Measurements from ENCODE around the gene ZNF106.

- no peak for TF ChIP-seq EZH2 (IDR thresholded peaks at IDR 0.05)
- TF ChIP-seq POLR2AphosphoS5 (IDR thresholded peaks at IDR 0.05; ENCODE audit: borderline replicate concordance, low read depth, low read length), result no peak
- no peak for TF ChIP-seq FOXP2 (optimal IDR thresholded peaks at IDR 0.05; ENCODE audit: control extremely low read depth, extremely low read length, insufficient read depth)
These were observed 45.4 kb downstream of the ZNF106 start for GRCh38 chr15:42445551-42445950.
